ENCODE results near the gene TSHZ2. TPM values are rescaled to one million over a fixed set of nuclear protein-coding genes. Genes with fewer than 3 reads are reported as not detected.

TSHZ2 gene
- total and polyA plus RNA-seq, 2 of the 4 experiments (the other 2 are of a cell fraction), result under 0.01 to 0.02 TPM

DNA sequence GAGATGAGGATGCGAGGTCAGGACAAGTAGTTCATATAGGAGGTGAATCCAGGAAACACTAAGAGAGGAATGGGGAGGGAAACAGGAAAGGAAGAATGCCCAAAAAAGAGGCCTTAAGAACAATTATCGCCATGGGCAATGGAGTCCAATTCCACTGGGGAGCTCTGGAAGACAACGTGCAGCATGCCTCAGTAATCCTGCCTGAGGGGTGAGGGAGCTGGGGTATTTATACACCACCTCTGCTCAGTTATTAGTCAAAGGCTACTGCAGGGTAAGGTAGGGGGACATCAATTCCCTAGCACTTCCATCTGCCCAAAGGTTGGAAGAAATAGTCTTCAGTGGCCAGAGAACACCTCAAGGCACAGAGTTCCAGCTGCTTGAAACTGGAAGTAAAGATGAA, 525.1 kb downstream of the TSHZ2 start:
- POLR2A ChIA-PET (ENCODE audit: unreplicated experiment), result no interaction called here

More for the DNA sequence above, 525.1 kb downstream of the TSHZ2 start:
- BruUV-seq (replicated peaks), result no TSS peak
- CTCF ChIA-PET, result no interaction called here
- Histone ChIP-seq H3K4me3 (ENCODE audit: insufficient read depth, low read depth, low read length) (no peak overlapping the region), H3K27me3 (ENCODE audit: control insufficient read depth, insufficient read depth, low read length) (no peaks in the 10 kb centered on the region), H3K27ac (ENCODE audit: insufficient read depth, low read length) (no peak overlapping the region), H2AK5ac (ENCODE audit: low read depth, low read length) (no peak overlapping the region), H3K23ac (ENCODE audit: low read depth, low read length) (no peak overlapping the region), H3K9me1 (ENCODE audit: insufficient read depth, low read length) (no peaks in the 10 kb centered on the region), H2AFZ (replicated peaks; ENCODE audit: low read length, poor library complexity) (no peak overlapping the region), H2BK15ac (ENCODE audit: low read depth, low read length) (no peak overlapping the region), H3K9ac (ENCODE audit: low read depth, low read length) (no peak overlapping the region), H2BK120ac (ENCODE audit: low read depth, low read length) (no peak overlapping the region), H2AK9ac (replicated peaks; ENCODE audit: low read depth, low read length, poor library complexity) (no peak overlapping the region), H4K91ac (ENCODE audit: insufficient read depth, low read depth, low read length) (no peak overlapping the region), H3K4me1 (ENCODE audit: control insufficient read depth, insufficient read depth, low read length) (no peaks in the 10 kb centered on the region), H2BK20ac (ENCODE audit: low read depth, low read length) (no peak overlapping the region), H3K4ac (ENCODE audit: low read depth, low read length) (no peak overlapping the region), H4K5ac (ENCODE audit: low read depth, low read length) (no peak overlapping the region), H3K56ac (ENCODE audit: extremely low read depth, insufficient read depth, low read length) (no peak overlapping the region), H2BK5ac (ENCODE audit: low read depth, low read length, poor library complexity, severe bottlenecking) (no peak overlapping the region), H3K4me2 (ENCODE audit: low read depth, low read length) (no peak overlapping the region), H3K14ac (replicated peaks; ENCODE audit: low read depth, low read length) (no peak overlapping the region), H4K8ac (ENCODE audit: low read depth in 2 of 2, low read length in 2 of 2) (no peak overlapping the region), H3K79me1 (ENCODE audit: low read depth in 1 of 2, low read length in 2 of 2) (no peaks in the 10 kb centered on the region), H4K20me1 (ENCODE audit: insufficient read depth, low read length) (no peaks in the 10 kb centered on the region), H3K9me3 (ENCODE audit: control insufficient read depth, insufficient read depth, low read length) (no peaks in the 10 kb centered on the region), H3K18ac (ENCODE audit: low read depth, low read length) (no peak overlapping the region), H3K36me3 (ENCODE audit: control insufficient read depth, insufficient read depth, low read length) (no peaks in the 10 kb centered on the region)
- in situ Hi-C loops (cut with MboI; ENCODE audit: low sequenced_read_pairs) (no loop called here), dilution Hi-C loops (cut with HindIII; ENCODE audit: low sequenced_read_pairs, unreplicated experiment) (no loop called here), intact Hi-C loops (cut with micrococcal nuclease) (no loop called here)
- DNase-seq (no peak), ATAC-seq (ENCODE audit: low read depth) (no peak)
- TF ChIP-seq NFE2L2 (IDR thresholded peaks at IDR 0.05; ENCODE audit: low read depth, low read length) (no peak), MAFK (IDR thresholded peaks at IDR 0.05; ENCODE audit: low read depth, low read length) (no peak), RAD21 (IDR thresholded peaks at IDR 0.05; ENCODE audit: low read length) (no peak), RCOR1 (IDR thresholded peaks at IDR 0.05; ENCODE audit: insufficient replicate concordance, low read length) (no peak), MAZ (IDR thresholded peaks at IDR 0.05; ENCODE audit: borderline replicate concordance, low read depth, low read length) (no peak), BHLHE40 (IDR thresholded peaks at IDR 0.05; ENCODE audit: low read depth, low read length) (no peak), CEBPB (IDR thresholded peaks at IDR 0.05; ENCODE audit: low read depth, low read length) (no peak), RFX5 (IDR thresholded peaks at IDR 0.05; ENCODE audit: low read depth, low read length) (no peak), CHD1 (IDR thresholded peaks at IDR 0.05; ENCODE audit: low read depth, low read length) (no peak), SMC3 (IDR thresholded peaks at IDR 0.05; ENCODE audit: low read depth, low read length) (no peak), POLR2A (IDR thresholded peaks at IDR 0.05; ENCODE audit: low read depth, low read length) (no peak), FOS (IDR thresholded peaks at IDR 0.05; ENCODE audit: low read depth, low read length) (no peak), MXI1 (IDR thresholded peaks at IDR 0.05; ENCODE audit: borderline replicate concordance, low read depth, low read length) (no peak)
- TF ChIP-seq, protein P1, sequence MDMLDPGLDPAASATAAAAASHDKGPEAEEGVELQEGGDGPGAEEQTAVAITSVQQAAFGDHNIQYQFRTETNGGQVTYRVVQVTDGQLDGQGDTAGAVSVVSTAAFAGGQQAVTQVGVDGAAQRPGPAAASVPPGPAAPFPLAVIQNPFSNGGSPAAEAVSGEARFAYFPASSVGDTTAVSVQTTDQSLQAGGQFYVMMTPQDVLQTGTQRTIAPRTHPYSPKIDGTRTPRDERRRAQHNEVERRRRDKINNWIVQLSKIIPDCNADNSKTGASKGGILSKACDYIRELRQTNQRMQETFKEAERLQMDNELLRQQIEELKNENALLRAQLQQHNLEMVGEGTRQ (IDR thresholded peaks at IDR 0.05; ENCODE audit: low read depth, low read length), result no peak
- TF ChIP-seq, protein P2, sequence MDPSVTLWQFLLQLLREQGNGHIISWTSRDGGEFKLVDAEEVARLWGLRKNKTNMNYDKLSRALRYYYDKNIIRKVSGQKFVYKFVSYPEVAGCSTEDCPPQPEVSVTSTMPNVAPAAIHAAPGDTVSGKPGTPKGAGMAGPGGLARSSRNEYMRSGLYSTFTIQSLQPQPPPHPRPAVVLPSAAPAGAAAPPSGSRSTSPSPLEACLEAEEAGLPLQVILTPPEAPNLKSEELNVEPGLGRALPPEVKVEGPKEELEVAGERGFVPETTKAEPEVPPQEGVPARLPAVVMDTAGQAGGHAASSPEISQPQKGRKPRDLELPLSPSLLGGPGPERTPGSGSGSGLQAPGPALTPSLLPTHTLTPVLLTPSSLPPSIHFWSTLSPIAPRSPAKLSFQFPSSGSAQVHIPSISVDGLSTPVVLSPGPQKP (IDR thresholded peaks at IDR 0.05; ENCODE audit: borderline replicate concordance, low read depth, low read length), result no peak
- TF ChIP-seq, protein P3, sequence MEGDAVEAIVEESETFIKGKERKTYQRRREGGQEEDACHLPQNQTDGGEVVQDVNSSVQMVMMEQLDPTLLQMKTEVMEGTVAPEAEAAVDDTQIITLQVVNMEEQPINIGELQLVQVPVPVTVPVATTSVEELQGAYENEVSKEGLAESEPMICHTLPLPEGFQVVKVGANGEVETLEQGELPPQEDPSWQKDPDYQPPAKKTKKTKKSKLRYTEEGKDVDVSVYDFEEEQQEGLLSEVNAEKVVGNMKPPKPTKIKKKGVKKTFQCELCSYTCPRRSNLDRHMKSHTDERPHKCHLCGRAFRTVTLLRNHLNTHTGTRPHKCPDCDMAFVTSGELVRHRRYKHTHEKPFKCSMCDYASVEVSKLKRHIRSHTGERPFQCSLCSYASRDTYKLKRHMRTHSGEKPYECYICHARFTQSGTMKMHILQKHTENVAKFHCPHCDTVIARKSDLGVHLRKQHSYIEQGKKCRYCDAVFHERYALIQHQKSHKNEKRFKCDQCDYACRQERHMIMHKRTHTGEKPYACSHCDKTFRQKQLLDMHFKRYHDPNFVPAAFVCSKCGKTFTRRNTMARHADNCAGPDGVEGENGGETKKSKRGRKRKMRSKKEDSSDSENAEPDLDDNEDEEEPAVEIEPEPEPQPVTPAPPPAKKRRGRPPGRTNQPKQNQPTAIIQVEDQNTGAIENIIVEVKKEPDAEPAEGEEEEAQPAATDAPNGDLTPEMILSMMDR (conservative IDR thresholded peaks at IDR 0.05; ENCODE audit: low read depth, low read length), result no peak
- WGBS, 2 experiments (ENCODE audit: extremely low coverage in 2 of 2, insufficient read length in 1 of 2), result no CpG with 5 or more reads among the region's 3 CpGs

All from IMR-90 (cell line).